Breast epithelium (tissue), 3 donors: ENCODE measurements around the gene PRLR.

Source experiments
- CTCF ChIP-seq, 3 donors: fragments of 450-650 bp; IDR thresholded peaks; one replicate each; pipeline ENCODE4 v1.5.1; 2016 to 2017; ENCODE audit warnings: antibody characterized with exemption in 3 of 3, mild to moderate bottlenecking in 3 of 3, moderate library complexity in 3 of 3
- POLR2A ChIP-seq: fragments of 450-650 bp; IDR thresholded peaks from one replicate; pipeline ENCODE4 v1.6.1; 2016; ENCODE audit warnings: antibody characterized with exemption, mild to moderate bottlenecking, moderate library complexity

GRCh38 chr5:35198686-35199085, 31.6 kb downstream of the PRLR start:
- TF ChIP-seq CTCF (IDR thresholded peaks at IDR 0.05) (no peak), POLR2A (no peak)
